ENCODE results near the gene INO80D.

DNA sequence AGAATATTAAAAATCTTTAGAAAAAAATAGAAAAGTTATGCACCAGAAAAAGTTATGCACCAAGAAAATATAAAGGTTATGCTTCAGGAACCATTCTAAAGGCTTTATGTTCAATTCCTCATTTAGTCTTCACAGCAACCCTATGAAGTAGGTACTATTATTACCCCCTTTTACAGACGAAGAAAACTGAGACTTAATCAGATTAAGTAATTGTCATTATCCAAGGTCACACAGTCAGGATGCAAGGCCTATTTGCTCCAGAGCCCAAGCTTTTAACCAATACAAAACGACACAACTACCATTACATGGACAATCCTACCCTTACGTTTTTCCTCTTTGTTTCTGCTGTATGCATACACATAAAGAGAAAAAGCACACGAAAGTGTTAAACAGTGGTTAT lies 5.0 kb downstream of the INO80D start:
- TF ChIP-seq CTCF (IDR thresholded peaks at IDR 0.05) = no peak
- TF ChIP-seq POLR2A (IDR thresholded peaks at IDR 0.05) = no peak

Data from heart left ventricle (tissue), 13 donors.